Transverse colon (tissue), 4 donors: ENCODE measurements around the gene MSLN. TPM values are rescaled to one million over a fixed set of nuclear protein-coding genes. Genes with fewer than 3 reads are reported as not detected.

Source experiments
- DNase-seq: peaks from one replicate; pipeline ENCODE4 v3.0.0-alpha.2; 2019
- H3K27ac ChIP-seq, 4 donors: fragments of 200-600 bp; sonication (generic); 2 replicates each; pipeline ENCODE4 v1.5.1; 2016 to 2018; ENCODE audit warnings: inconsistent platforms in 4 of 4
- H3K27me3 ChIP-seq: fragments of 200-600 bp; sonication (generic); 2 replicates; pipeline ENCODE4 v1.5.1; 2017; ENCODE audit warnings: inconsistent platforms
- H3K36me3 ChIP-seq, 4 donors: fragments of 200-600 bp; sonication (generic); 2 replicates each; pipeline ENCODE4 v1.5.1; 2017 to 2019; ENCODE audit warnings: inconsistent platforms in 4 of 4
- H3K4me1 ChIP-seq, 4 donors: fragments of 200-600 bp; sonication (generic); 2 replicates each; pipeline ENCODE4 v1.5.1; 2017 to 2020; ENCODE audit warnings: inconsistent platforms in 4 of 4
- H3K4me3 ChIP-seq, 4 donors: fragments of 200-600 bp; sonication (generic); 1 replicate in 1 of 4; 2 replicates in 3 of 4; pipeline versions ENCODE4 v1.5.1 to v1.6.1; 2017 to 2019; ENCODE audit warnings: inconsistent platforms in 4 of 4
- H3K9me3 ChIP-seq, 2 donors: fragments of 200-600 bp; sonication (generic); 2 replicates each; pipeline ENCODE4 v1.5.1; 2017 to 2019; ENCODE audit warnings: inconsistent platforms in 2 of 2
- EP300 ChIP-seq: sonication (generic); formaldehyde crosslinking; IDR thresholded peaks from one replicate; pipeline ENCODE4 v1.6.1; 2017; ENCODE audit warnings: antibody characterized with exemption, low read depth
- POLR2A ChIP-seq: fragments of 450-650 bp; IDR thresholded peaks from one replicate; pipeline ENCODE4 v1.6.1; 2016; ENCODE audit warnings: antibody characterized with exemption, mild to moderate bottlenecking, moderate library complexity
- POLR2AphosphoS5 ChIP-seq, 3 donors: sonication (generic); formaldehyde crosslinking; IDR thresholded peaks; one replicate each; pipeline ENCODE4 v1.6.1; 2016; ENCODE audit warnings: antibody characterized with exemption in 3 of 3
- WGBS, 2 donors: methylation state at CpG; one replicate each; pipeline ENCODE4 v1.1.5; 2018; ENCODE audit warnings: low coverage in 1 of 2; 5-methylcytosine and 5-hydroxymethylcytosine counted together
- in situ Hi-C, 4 donors: fragments of 200-750 bp; cut with MboI; loops; one replicate each; pipeline versions ENCODE4 v1.15.0 to v1.15.1; 2017; ENCODE audit warnings: low sequenced_read_pairs in 3 of 4, low pct_ligation_motif_present in 1 of 4, low pct_unique_long_range_greater_than_20kb in 1 of 4
- intact Hi-C: fragments of 100-400 bp; cut with DNase I; formaldehyde crosslinking; loops from one replicate; pipeline ENCODE4 v1.15.1; 2023; ENCODE audit warnings: low total_unique reads
- total RNA-seq, 4 donors: library from RNA; depleted of rRNA; stranded (reverse); fragments of >200 nt; gene quantifications; one replicate each; pipeline ENCODE4 v1.1.0, GENCODE V29; 2016
- TF ChIP-seq, protein P1 (sequence below), 5 experiments: fragments of 200-600 bp in 3 of 5; fragments of 450-650 bp in 2 of 5; sonication (generic) in 3 of 5; IDR thresholded peaks; 1 replicate in 2 of 5; 2 replicates in 3 of 5; pipeline ENCODE4 v1.5.1; 2016 to 2017; ENCODE audit warnings: antibody characterized with exemption in 5 of 5, inconsistent platforms in 3 of 5, mild to moderate bottlenecking in 2 of 5, moderate library complexity in 1 of 5

MSLN gene
- total RNA-seq, 4 donors from 2014 or later = 4.9 to 21.2 (median 10.3) TPM; not detected in 1

- peaks cover 30 to 51% (median 46%) of the 10 kb centered on the region in 4 donors for H3K4me1 ChIP-seq
- no peaks in the 10 kb centered on the region for H3K36me3 ChIP-seq
- WGBS, 2 donors = 3% methylated on average over 6 of the region's 38 CpGs; no CpG with 5 or more reads in 1 of the 2 donors
- peak; percentile 46 for DNase-seq
- peak overlapping the region; percentile 37 to 83 (median 68) for H3K4me3 ChIP-seq
- H3K27ac ChIP-seq = peak overlapping the region; percentile 90 to 94 (median 93)
- in situ Hi-C loops (no loop called here), intact Hi-C loops (no loop called here)
- TF ChIP-seq POLR2AphosphoS5 (IDR thresholded peaks at IDR 0.05) = no peak
- no peak for TF ChIP-seq EP300
- TF ChIP-seq, protein P1, sequence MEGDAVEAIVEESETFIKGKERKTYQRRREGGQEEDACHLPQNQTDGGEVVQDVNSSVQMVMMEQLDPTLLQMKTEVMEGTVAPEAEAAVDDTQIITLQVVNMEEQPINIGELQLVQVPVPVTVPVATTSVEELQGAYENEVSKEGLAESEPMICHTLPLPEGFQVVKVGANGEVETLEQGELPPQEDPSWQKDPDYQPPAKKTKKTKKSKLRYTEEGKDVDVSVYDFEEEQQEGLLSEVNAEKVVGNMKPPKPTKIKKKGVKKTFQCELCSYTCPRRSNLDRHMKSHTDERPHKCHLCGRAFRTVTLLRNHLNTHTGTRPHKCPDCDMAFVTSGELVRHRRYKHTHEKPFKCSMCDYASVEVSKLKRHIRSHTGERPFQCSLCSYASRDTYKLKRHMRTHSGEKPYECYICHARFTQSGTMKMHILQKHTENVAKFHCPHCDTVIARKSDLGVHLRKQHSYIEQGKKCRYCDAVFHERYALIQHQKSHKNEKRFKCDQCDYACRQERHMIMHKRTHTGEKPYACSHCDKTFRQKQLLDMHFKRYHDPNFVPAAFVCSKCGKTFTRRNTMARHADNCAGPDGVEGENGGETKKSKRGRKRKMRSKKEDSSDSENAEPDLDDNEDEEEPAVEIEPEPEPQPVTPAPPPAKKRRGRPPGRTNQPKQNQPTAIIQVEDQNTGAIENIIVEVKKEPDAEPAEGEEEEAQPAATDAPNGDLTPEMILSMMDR (IDR thresholded peaks at IDR 0.05) = no peak
- no peak for TF ChIP-seq POLR2A
- no peaks in the 10 kb centered on the region for H3K9me3 ChIP-seq
- peaks cover 31% of the 10 kb centered on the region for H3K27me3 ChIP-seq
These were observed 40.0 kb upstream of the MSLN start for GRCh38 chr16:720447-720989.

DNA sequence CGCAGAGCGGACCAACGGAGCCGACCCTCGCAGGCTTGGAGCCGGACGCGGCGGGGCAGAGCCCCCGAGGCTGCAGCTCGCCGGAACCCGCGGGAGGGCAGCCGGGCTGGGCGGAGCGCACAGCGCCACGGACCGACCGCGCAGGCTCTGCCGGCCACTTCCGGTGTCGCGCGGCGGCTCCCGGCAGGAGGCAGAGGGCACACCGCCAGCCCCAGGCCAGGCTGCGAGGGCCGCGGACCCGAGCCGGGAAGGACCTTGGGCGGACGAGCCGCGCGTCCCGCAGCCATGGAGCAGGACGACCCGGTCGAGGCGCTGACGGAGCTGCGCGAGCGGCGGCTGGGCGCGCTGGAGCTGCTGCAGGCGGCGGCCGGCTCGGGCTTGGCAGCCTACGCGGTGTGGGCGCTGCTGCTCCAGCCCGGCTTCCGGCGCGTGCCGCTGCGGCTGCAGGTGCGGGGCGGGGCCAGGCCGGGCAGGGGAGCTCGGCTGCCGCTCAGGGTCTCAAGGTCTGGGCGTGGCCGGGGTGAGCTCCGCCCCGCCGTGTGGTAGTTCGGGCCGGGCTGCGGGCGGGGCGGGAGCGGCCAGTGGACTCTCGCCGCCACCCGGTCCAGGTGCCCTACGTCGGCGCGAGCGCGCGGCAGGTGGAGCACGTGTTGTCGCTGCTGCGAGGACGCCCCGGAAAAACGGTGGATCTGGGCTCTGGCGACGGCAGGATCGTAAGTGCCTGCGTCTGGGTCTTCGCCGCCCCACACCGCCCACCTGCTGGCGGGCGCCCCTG is 39.4 kb upstream of the MSLN start, which contains the start of gene ANTKMT:
Gene ANTKMT, plus strand, starts transcription at position 157 of the 775 bp plus-strand sequence. Its CDS starts 129 bp downstream, at position 286.
- H3K4me3 ChIP-seq = peak within 1 kb of the TSS; percentile 37 to 83 (median 68)
- intact Hi-C loops = no loop called here
- H3K27me3 ChIP-seq = peaks cover 31% of the 10 kb centered on the region
- H3K4me1 ChIP-seq = peaks cover 26 to 47% (median 42%) of the 10 kb centered on the region in 4 donors
- WGBS, 2 donors = 23% methylated on average over 36 of the region's 106 CpGs; no CpG with 5 or more reads in 1 of the 2 donors
- TF ChIP-seq POLR2AphosphoS5 (IDR thresholded peaks at IDR 0.05) (peak; percentile 24 to 86 (median 75)), POLR2A (no peak)
- TF ChIP-seq, protein P1 (IDR thresholded peaks at IDR 0.05) = peak in 1 of 5 experiments; percentile 21
- peak; percentile 91 for DNase-seq
- in situ Hi-C loops = no loop called here
- no peaks in the 10 kb centered on the region for H3K9me3 ChIP-seq
- peak within 1 kb of the TSS; percentile 90 to 94 (median 93) for H3K27ac ChIP-seq
- no peaks in the 10 kb centered on the region for H3K36me3 ChIP-seq

GRCh38 chr16:721765-722540 is 38.6 kb upstream of the MSLN start:
- Histone ChIP-seq H3K27ac (peak overlapping the region; percentile 90 to 94 (median 93)), H3K36me3 (no peaks in the 10 kb centered on the region), H3K9me3 (no peaks in the 10 kb centered on the region), H3K4me1 (peaks cover 26 to 47% (median 43%) of the 10 kb centered on the region in 4 donors), H3K27me3 (peaks cover 30% of the 10 kb centered on the region), H3K4me3 (peak overlapping the region in 3 of 4 donors; percentile 64 to 83 (median 72))
- 87% methylated on average over 39 of the region's 51 CpGs; no CpG with 5 or more reads in 1 of the 2 donors for WGBS, 2 donors
- TF ChIP-seq, protein P1 (IDR thresholded peaks at IDR 0.05) = no peak
- TF ChIP-seq POLR2A (no peak), POLR2AphosphoS5 (IDR thresholded peaks at IDR 0.05) (no peak), EP300 (no peak)
- no peak for DNase-seq
- intact Hi-C loops (no loop called here), in situ Hi-C loops (no loop called here)
